Trophoblast cell (in vitro differentiated cells and primary cell): ENCODE measurements around the gene WDR5.
A peak's percentile ranks its signal among the peaks of the same experiment; 100 is the strongest.

Experiments used
- DNase-seq, 2 donors: peaks; one replicate each; pipeline ENCODE4 v3.0.0-alpha.2; 2016
- H2AFZ ChIP-seq: 2 replicates; pipeline ENCODE4 v1.6.1; 2013; ENCODE audit warnings: low read length, moderate library complexity, mild to moderate bottlenecking; ENCODE audit not compliant: insufficient read depth, poor library complexity
- H2AK5ac ChIP-seq: 2 replicates; pipeline ENCODE4 v1.6.1; 2013; ENCODE audit warnings: mild to moderate bottlenecking, low read length
- H2BK120ac ChIP-seq: 2 replicates; pipeline ENCODE4 v1.6.1; 2013; ENCODE audit warnings: low read length, mild to moderate bottlenecking, moderate library complexity; ENCODE audit not compliant: insufficient read depth, poor library complexity
- H2BK12ac ChIP-seq: 2 replicates; pipeline ENCODE4 v1.6.1; 2013; ENCODE audit warnings: mild to moderate bottlenecking, low read length, moderate library complexity
- H2BK5ac ChIP-seq: 2 replicates; pipeline ENCODE4 v1.6.1; 2013; ENCODE audit warnings: low read length, low read depth, moderate library complexity, mild to moderate bottlenecking; ENCODE audit not compliant: poor library complexity
- H3K14ac ChIP-seq: 2 replicates; pipeline ENCODE4 v1.6.1; 2013; ENCODE audit warnings: mild to moderate bottlenecking, low read length
- H3K18ac ChIP-seq: 2 replicates; pipeline ENCODE4 v1.6.1; 2013; ENCODE audit warnings: mild to moderate bottlenecking, low read length
- H3K23ac ChIP-seq: 2 replicates; pipeline ENCODE4 v1.6.1; 2013; ENCODE audit warnings: low read length
- H3K27ac ChIP-seq: 2 replicates; pipeline ENCODE4 v1.5.1; 2013; ENCODE audit warnings: low read depth, mild to moderate bottlenecking, inconsistent platforms, low read length, moderate library complexity
- H3K27me3 ChIP-seq: 2 replicates; pipeline ENCODE4 v1.6.1; 2013; ENCODE audit warnings: inconsistent platforms, mild to moderate bottlenecking, low read length, moderate library complexity; ENCODE audit not compliant: insufficient read depth
- H3K36me3 ChIP-seq, 2 experiments: 1 replicate in 1 of 2; 2 replicates in 1 of 2; pipeline ENCODE4 v1.6.1; 2013; ENCODE audit warnings: low read length in 2 of 2, mild to moderate bottlenecking in 2 of 2, moderate library complexity in 1 of 2; ENCODE audit not compliant: insufficient read depth in 2 of 2, control insufficient read depth in 1 of 2
- H3K4ac ChIP-seq: 2 replicates; pipeline ENCODE4 v1.6.1; 2013; ENCODE audit warnings: low read depth, mild to moderate bottlenecking, low read length, moderate library complexity
- H3K4me1 ChIP-seq, 2 experiments: 1 replicate in 1 of 2; 2 replicates in 1 of 2; pipeline ENCODE4 v1.6.1; 2013; ENCODE audit warnings: low read length in 2 of 2, mild to moderate bottlenecking in 2 of 2, moderate library complexity in 1 of 2; ENCODE audit not compliant: insufficient read depth in 2 of 2, control insufficient read depth in 1 of 2
- H3K4me2 ChIP-seq: 2 replicates; pipeline ENCODE4 v1.6.1; 2013; ENCODE audit warnings: inconsistent platforms, mild to moderate bottlenecking, low read length, moderate library complexity
- H3K4me3 ChIP-seq: 2 replicates; pipeline ENCODE4 v1.5.1; 2013; ENCODE audit warnings: mild to moderate bottlenecking, low read depth, low read length, inconsistent platforms
- H3K79me1 ChIP-seq: one replicate; pipeline ENCODE4 v1.6.1; 2013; ENCODE audit warnings: low read length
- H3K79me2 ChIP-seq: 2 replicates; pipeline ENCODE4 v1.6.1; 2013; ENCODE audit warnings: low read length, mild to moderate bottlenecking; ENCODE audit not compliant: control insufficient read depth, insufficient read depth, poor library complexity
- H3K9ac ChIP-seq: 2 replicates; pipeline ENCODE4 v1.6.1; 2013; ENCODE audit warnings: mild to moderate bottlenecking, low read length
- H3K9me3 ChIP-seq: 2 replicates; pipeline ENCODE4 v1.6.1; 2013; ENCODE audit warnings: low read depth, mild to moderate bottlenecking, control low read depth, inconsistent platforms, low read length; ENCODE audit not compliant: insufficient read depth
- H4K12ac ChIP-seq: 2 replicates; pipeline ENCODE4 v1.6.1; 2013; ENCODE audit warnings: low read depth, mild to moderate bottlenecking, low read length, moderate library complexity
- H4K8ac ChIP-seq: 2 replicates; pipeline ENCODE4 v1.6.1; 2013; ENCODE audit warnings: low read depth, mild to moderate bottlenecking, low read length, moderate library complexity
- H4K91ac ChIP-seq: one replicate; pipeline ENCODE4 v1.6.1; 2013; ENCODE audit warnings: low read depth, mild to moderate bottlenecking, low read length, moderate library complexity
- WGBS: extraction: QIAGEN DNeasy Blood & Tissue Kit; methylation state at CpG from one replicate; pipeline ENCODE4 v1.1.7; 2013; ENCODE audit warnings: missing lambda C conversion rate; ENCODE audit not compliant: insufficient read length, insufficient coverage; ENCODE audit errors: extremely low coverage; 5-methylcytosine and 5-hydroxymethylcytosine counted together

Gene WDR5

DNA sequence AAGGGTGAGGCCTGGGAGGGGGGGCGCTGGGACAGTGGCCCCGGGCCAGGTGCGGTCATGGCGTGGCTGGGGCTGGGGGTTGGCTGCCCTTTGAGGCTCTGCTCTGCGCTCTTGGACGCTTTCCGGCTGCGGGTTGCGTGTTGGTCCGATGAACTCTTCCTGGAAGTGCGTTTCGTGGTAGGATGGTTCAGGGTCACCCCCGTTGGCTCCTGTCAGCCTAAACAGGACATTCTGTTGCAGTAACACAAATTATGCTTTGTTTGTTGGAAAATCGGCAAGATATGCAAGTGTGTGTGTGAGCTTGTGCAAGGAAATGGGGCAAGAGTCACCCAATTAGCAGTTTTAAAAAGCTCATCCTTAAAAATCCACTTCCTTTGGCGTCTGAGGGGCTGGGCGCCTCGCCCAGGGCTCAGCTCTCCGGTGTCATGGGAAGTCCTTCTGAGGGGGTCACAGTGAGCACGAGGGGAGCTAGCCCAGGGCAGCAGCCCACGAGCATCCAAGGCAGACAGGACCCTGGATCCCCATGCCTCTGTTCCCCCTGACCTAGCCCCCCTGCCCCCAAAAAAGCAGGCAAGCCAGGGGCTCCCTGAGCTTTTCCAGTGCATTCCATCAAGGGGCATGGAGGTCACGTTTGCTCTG is 50.7 kb downstream of the WDR5 start:
- Histone ChIP-seq H2AFZ (no peak overlapping the region), H3K18ac (no peak overlapping the region), H3K27me3 (no peaks in the 10 kb centered on the region), H2AK5ac (no peak overlapping the region), H2BK5ac (no peak overlapping the region), H3K23ac (no peak overlapping the region), H3K79me2 (no peaks in the 10 kb centered on the region), H3K9ac (no peak overlapping the region), H2BK12ac (no peak overlapping the region), H3K4me2 (no peak overlapping the region), H2BK120ac (no peak overlapping the region), H4K8ac (no peak overlapping the region), H3K4me3 (peak overlapping the region; percentile 34), H3K4ac (no peak overlapping the region), H3K36me3 (no peaks in the 10 kb centered on the region), H4K91ac (no peak overlapping the region), H3K27ac (no peak overlapping the region), H3K4me1 (no peaks in the 10 kb centered on the region), H3K14ac (no peak overlapping the region), H3K79me1 (no peaks in the 10 kb centered on the region), H3K9me3 (peaks cover 9% of the 10 kb centered on the region), H4K12ac (no peak overlapping the region)
- no CpG with 5 or more reads among the region's 21 CpGs for WGBS
- no peak for DNase-seq

DNA sequence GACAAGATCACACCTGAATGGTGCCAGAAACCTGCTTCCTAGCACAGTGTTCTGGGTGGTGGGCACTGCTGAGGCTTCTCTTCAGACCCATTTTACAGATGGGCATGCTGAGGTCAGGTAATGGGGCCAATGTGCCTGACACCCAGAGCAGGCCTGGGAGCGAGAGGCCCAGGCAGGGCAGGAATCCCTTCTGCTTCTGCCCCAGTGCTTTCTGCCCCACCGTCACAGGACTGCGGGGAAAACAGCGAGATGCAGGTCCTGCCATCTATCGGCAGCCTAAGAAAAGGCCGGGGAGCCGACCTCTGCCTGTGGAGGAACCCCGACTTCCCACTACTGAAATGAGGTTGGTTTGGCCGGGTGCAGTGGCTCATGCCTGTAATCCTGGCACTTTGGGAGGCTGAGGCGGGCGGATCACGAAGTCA is 51.2 kb downstream of the WDR5 start:
- no CpG with 5 or more reads among the region's 12 CpGs for WGBS
- no peak overlapping the region for H2AFZ ChIP-seq

GRCh38 chr9:134187891-134188385 is 52.1 kb downstream of the WDR5 start:
- no peak overlapping the region for H4K12ac ChIP-seq
- H3K4me2 ChIP-seq: no peak overlapping the region
- no peak overlapping the region for H4K8ac ChIP-seq
- no peak overlapping the region for H3K18ac ChIP-seq
- no peak overlapping the region for H3K9ac ChIP-seq
- no peaks in the 10 kb centered on the region for H3K27me3 ChIP-seq
- H3K9me3 ChIP-seq: peaks cover 2% of the 10 kb centered on the region
- H2AFZ ChIP-seq: no peak overlapping the region
- no peak overlapping the region for H2BK120ac ChIP-seq
- H3K4ac ChIP-seq: no peak overlapping the region
- no peak overlapping the region for H2BK5ac ChIP-seq
- WGBS: no CpG with 5 or more reads among the region's 12 CpGs
- no peak overlapping the region for H3K4me3 ChIP-seq
- no peak overlapping the region for H2AK5ac ChIP-seq
- no peak overlapping the region for H3K14ac ChIP-seq
- no peak overlapping the region for H3K27ac ChIP-seq
- no peak overlapping the region for H4K91ac ChIP-seq
- no peaks in the 10 kb centered on the region for H3K79me1 ChIP-seq
- H3K23ac ChIP-seq: no peak overlapping the region
- H3K79me2 ChIP-seq: no peaks in the 10 kb centered on the region
- H3K4me1 ChIP-seq: no peaks in the 10 kb centered on the region
- DNase-seq: no peak
- no peaks in the 10 kb centered on the region for H3K36me3 ChIP-seq
- H2BK12ac ChIP-seq: no peak overlapping the region

More for the DNA sequence above, 51.2 kb downstream of the WDR5 start:
- no peak overlapping the region for H4K8ac ChIP-seq
- H3K27ac ChIP-seq: no peak overlapping the region
- H2BK5ac ChIP-seq: no peak overlapping the region
- DNase-seq: no peak
- H4K12ac ChIP-seq: no peak overlapping the region
- H2AK5ac ChIP-seq: no peak overlapping the region
- no peak overlapping the region for H2BK120ac ChIP-seq
- no peak overlapping the region for H3K9ac ChIP-seq
- no peaks in the 10 kb centered on the region for H3K79me2 ChIP-seq
- no peak overlapping the region for H3K14ac ChIP-seq
- H3K9me3 ChIP-seq: peaks cover 9% of the 10 kb centered on the region
- no peaks in the 10 kb centered on the region for H3K4me1 ChIP-seq
- H3K4ac ChIP-seq: no peak overlapping the region
- H2BK12ac ChIP-seq: no peak overlapping the region
- no peak overlapping the region for H3K4me2 ChIP-seq
- H3K79me1 ChIP-seq: no peaks in the 10 kb centered on the region
- no peak overlapping the region for H3K4me3 ChIP-seq
- H3K23ac ChIP-seq: no peak overlapping the region
- no peaks in the 10 kb centered on the region for H3K36me3 ChIP-seq
- no peaks in the 10 kb centered on the region for H3K27me3 ChIP-seq
- no peak overlapping the region for H3K18ac ChIP-seq
- no peak overlapping the region for H4K91ac ChIP-seq

GRCh38 chr9:134188386-134189144 is 52.7 kb downstream of the WDR5 start:
- no peaks in the 10 kb centered on the region for H3K79me2 ChIP-seq

More at GRCh38 chr9:134188386-134189144, 52.7 kb downstream of the WDR5 start:
- no peaks in the 10 kb centered on the region for H3K27me3 ChIP-seq
- no peak overlapping the region for H2BK12ac ChIP-seq
- H3K27ac ChIP-seq: no peak overlapping the region
- H2BK5ac ChIP-seq: no peak overlapping the region
- no peak overlapping the region for H3K4ac ChIP-seq
- no peak overlapping the region for H3K14ac ChIP-seq
- H2AFZ ChIP-seq: no peak overlapping the region
- no peaks in the 10 kb centered on the region for H3K36me3 ChIP-seq
- H4K91ac ChIP-seq: no peak overlapping the region
- no peaks in the 10 kb centered on the region for H3K79me1 ChIP-seq
- no peak overlapping the region for H3K18ac ChIP-seq
- no peak for DNase-seq
- no peak overlapping the region for H3K4me3 ChIP-seq
- H3K9ac ChIP-seq: no peak overlapping the region
- no peak overlapping the region for H4K8ac ChIP-seq
- no CpG with 5 or more reads among the region's 23 CpGs for WGBS
- no peaks in the 10 kb centered on the region for H3K4me1 ChIP-seq
- no peak overlapping the region for H3K4me2 ChIP-seq
- H3K9me3 ChIP-seq: peaks cover 2% of the 10 kb centered on the region
- H3K23ac ChIP-seq: no peak overlapping the region
- H2BK120ac ChIP-seq: no peak overlapping the region
- no peak overlapping the region for H4K12ac ChIP-seq
- no peak overlapping the region for H2AK5ac ChIP-seq
